Activated naive CD8-positive, alpha-beta T cell treated with anti-CD3 and anti-CD28 coated beads, Interleukin-2, amount 50 U/mL, for 24 hours (primary cell): Measurements from ENCODE around the gene KMT2C.

ENCODE experiments used
- ATAC-seq: fragments of 150-1000 bp; cut with Tn5 transposase; one replicate; pipeline ENCODE4 v1.10.0; 2021
- DNase-seq: peaks from one replicate; pipeline ENCODE4 v3.0.0; 2021
- H3K27ac Mint-ChIP-seq: one replicate; pipeline ENCODE4 v1.8.0; 2021; ENCODE audit warnings: mild to moderate bottlenecking, mixed read lengths
- H3K27me3 Mint-ChIP-seq: one replicate; pipeline ENCODE4 v1.8.0; 2021; ENCODE audit warnings: mixed read lengths
- H3K36me3 Mint-ChIP-seq: one replicate; pipeline ENCODE4 v1.8.0; 2021; ENCODE audit warnings: low read depth, mixed read lengths
- H3K4me1 Mint-ChIP-seq: one replicate; pipeline ENCODE4 v1.8.0; 2021; ENCODE audit warnings: mixed read lengths
- H3K4me3 Mint-ChIP-seq: one replicate; pipeline ENCODE4 v1.8.0; 2021; ENCODE audit warnings: mild to moderate bottlenecking, moderate library complexity, mixed read lengths
- H3K9me3 Mint-ChIP-seq: one replicate; pipeline ENCODE4 v1.8.0; 2021; ENCODE audit warnings: mixed read lengths

KMT2C gene

DNA sequence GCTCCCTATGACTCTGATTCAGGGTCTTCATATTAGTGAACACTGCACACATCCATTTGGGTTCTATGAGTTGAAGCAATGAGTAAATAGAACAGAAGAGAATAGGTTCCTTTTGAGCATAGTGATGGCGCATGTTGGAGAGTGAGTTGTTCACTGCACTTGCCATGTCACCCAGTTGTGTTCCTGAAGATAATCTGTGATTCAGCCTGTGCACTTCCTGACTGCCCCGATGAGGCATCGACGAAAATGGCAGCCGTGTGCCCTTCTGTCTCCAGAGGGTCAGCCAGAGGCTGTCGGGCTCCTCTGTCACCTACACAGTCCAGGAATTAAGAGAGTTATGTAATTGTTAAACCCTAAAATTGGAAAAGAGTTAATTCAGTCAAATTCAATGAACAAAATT, 315.6 kb downstream of the KMT2C start:
- no peak overlapping the region for H3K4me3 Mint-ChIP-seq
- H3K9me3 Mint-ChIP-seq: peaks cover 12% of the 10 kb centered on the region
- DNase-seq (no peak), ATAC-seq (no peak)
- H3K27ac Mint-ChIP-seq: no peak overlapping the region
- H3K4me1 Mint-ChIP-seq: peaks cover 9% of the 10 kb centered on the region
- H3K36me3 Mint-ChIP-seq: peaks cover 60% of the 10 kb centered on the region
- no peaks in the 10 kb centered on the region for H3K27me3 Mint-ChIP-seq

DNA sequence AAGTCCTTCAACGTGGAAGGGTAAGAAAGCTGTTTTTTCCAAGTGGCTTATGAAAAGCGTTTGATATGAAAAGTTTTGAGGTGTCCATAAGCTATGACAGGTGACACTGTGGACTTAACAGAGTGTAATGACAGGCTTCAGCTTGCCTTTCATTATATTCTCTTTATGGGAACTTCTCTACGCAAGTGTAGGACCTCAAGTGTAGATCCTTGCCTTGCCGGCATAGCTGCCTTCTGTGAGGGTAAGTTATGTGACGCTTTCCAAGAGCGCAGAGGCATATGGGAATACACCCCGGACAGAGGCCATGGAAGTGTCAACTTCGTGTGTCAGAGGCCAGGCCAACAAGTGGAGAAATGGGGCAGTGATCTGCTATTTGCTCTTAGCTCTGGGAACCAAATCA, 318.4 kb downstream of the KMT2C start:
- H3K36me3 Mint-ChIP-seq: peaks cover 46% of the 10 kb centered on the region
- no peak overlapping the region for H3K27ac Mint-ChIP-seq
- no peaks in the 10 kb centered on the region for H3K27me3 Mint-ChIP-seq
- ATAC-seq (no peak), DNase-seq (no peak)
- H3K9me3 Mint-ChIP-seq: no peaks in the 10 kb centered on the region
- peaks cover 5% of the 10 kb centered on the region for H3K4me1 Mint-ChIP-seq
- H3K4me3 Mint-ChIP-seq: no peak overlapping the region

GRCh38 chr7:152115021-152115718, 320.6 kb downstream of the KMT2C start:
- Mint-ChIP-seq H3K27ac (no peak overlapping the region), H3K4me3 (no peak overlapping the region), H3K4me1 (no peaks in the 10 kb centered on the region), H3K36me3 (peaks cover 34% of the 10 kb centered on the region), H3K9me3 (no peaks in the 10 kb centered on the region), H3K27me3 (no peaks in the 10 kb centered on the region)
- no peak for DNase-seq
- ATAC-seq: no peak

DNA sequence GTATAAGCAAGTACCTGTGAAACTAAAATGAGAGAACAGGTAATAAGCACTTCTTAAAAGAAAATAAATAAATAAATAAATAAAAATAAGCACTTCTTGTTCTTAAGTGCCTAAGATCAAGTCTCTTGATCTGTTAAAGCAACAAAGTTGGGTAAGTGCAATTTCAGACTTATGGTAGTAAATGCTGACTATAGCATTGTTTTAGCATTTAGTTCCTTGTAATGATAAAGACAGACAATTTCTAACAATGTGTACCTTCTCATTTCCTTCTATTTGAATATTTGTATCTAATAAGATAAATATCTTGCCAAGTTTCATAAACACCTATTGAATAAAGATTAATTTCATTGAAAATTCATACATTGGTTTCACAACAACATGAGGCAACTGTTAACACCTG, 323.0 kb downstream of the KMT2C start:
- Mint-ChIP-seq H3K4me1 (no peaks in the 10 kb centered on the region), H3K27me3 (no peaks in the 10 kb centered on the region), H3K9me3 (no peaks in the 10 kb centered on the region), H3K27ac (no peak overlapping the region), H3K4me3 (no peak overlapping the region), H3K36me3 (peaks cover 30% of the 10 kb centered on the region)
- DNase-seq (no peak), ATAC-seq (no peak)

- Mint-ChIP-seq H3K27ac (no peak overlapping the region), H3K27me3 (no peaks in the 10 kb centered on the region), H3K9me3 (no peaks in the 10 kb centered on the region), H3K36me3 (peaks cover 45% of the 10 kb centered on the region), H3K4me3 (no peak overlapping the region), H3K4me1 (peaks cover 4% of the 10 kb centered on the region)
- DNase-seq: no peak
- no peak for ATAC-seq
These were observed 327.4 kb downstream of the KMT2C start for GRCh38 chr7:152108359-152108758.

GRCh38 chr7:152107945-152108344, 327.9 kb downstream of the KMT2C start:
- Mint-ChIP-seq H3K9me3 (no peaks in the 10 kb centered on the region), H3K4me1 (peaks cover 7% of the 10 kb centered on the region), H3K4me3 (no peak overlapping the region), H3K27me3 (no peaks in the 10 kb centered on the region), H3K27ac (no peak overlapping the region), H3K36me3 (peaks cover 41% of the 10 kb centered on the region)
- DNase-seq (no peak), ATAC-seq (no peak)

- DNase-seq: no peak
- Mint-ChIP-seq H3K36me3 (peaks cover 41% of the 10 kb centered on the region), H3K27ac (no peak overlapping the region)
These were observed 328.8 kb downstream of the KMT2C start for GRCh38 chr7:152106990-152107389.

DNA sequence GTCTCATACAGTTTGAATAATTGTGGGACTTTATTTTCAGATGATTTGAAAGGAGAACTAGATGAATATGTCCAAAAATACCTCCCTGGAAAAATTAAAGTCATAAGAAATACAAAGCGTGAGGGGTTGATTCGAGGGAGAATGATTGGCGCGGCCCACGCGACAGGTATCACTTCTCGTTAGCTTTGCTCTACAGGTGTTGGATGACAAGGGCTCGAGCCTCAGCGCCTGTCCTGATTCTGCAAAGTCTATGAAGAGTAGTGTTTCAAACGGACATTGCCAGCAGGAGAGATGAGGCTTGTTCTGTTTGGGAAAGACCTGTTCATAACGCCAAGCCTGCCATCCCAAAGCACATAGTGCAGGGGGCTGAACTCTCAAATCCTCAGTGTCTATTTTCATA, 330.6 kb downstream of the KMT2C start:
- Mint-ChIP-seq H3K4me1 (peaks cover 7% of the 10 kb centered on the region), H3K4me3 (no peak overlapping the region), H3K27ac (no peak overlapping the region), H3K9me3 (no peaks in the 10 kb centered on the region), H3K36me3 (peaks cover 35% of the 10 kb centered on the region), H3K27me3 (no peaks in the 10 kb centered on the region)
- ATAC-seq: no peak
- no peak for DNase-seq

More at GRCh38 chr7:152106990-152107389, 328.8 kb downstream of the KMT2C start:
- peaks cover 7% of the 10 kb centered on the region for H3K4me1 Mint-ChIP-seq
- ATAC-seq: no peak
- H3K4me3 Mint-ChIP-seq: no peak overlapping the region
- no peaks in the 10 kb centered on the region for H3K9me3 Mint-ChIP-seq
- H3K27me3 Mint-ChIP-seq: no peaks in the 10 kb centered on the region

DNA sequence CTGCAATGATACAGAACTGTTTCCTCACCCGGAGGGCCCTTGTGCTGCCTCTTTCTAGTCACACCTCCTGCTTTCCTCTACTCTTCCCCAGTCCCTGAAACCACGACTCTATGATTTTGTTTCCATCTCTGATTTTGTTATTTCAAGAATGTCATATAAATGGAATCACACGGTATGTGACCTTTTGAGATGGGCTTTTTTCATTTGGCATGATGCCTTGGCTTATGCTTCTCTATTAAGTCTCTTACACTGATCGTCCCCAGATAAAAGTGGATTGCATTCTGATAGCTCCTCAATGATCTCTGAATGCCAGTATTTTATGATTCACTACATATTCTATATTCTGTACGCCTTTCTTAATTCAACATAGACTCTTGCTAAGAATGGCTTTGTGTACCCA, 332.1 kb downstream of the KMT2C start:
- H3K27me3 Mint-ChIP-seq: no peaks in the 10 kb centered on the region
- no peak for ATAC-seq
- H3K36me3 Mint-ChIP-seq: peaks cover 27% of the 10 kb centered on the region
- no peak overlapping the region for H3K4me3 Mint-ChIP-seq
- H3K9me3 Mint-ChIP-seq: no peaks in the 10 kb centered on the region
- no peak overlapping the region for H3K27ac Mint-ChIP-seq
- DNase-seq: no peak
- H3K4me1 Mint-ChIP-seq: peaks cover 7% of the 10 kb centered on the region

DNA sequence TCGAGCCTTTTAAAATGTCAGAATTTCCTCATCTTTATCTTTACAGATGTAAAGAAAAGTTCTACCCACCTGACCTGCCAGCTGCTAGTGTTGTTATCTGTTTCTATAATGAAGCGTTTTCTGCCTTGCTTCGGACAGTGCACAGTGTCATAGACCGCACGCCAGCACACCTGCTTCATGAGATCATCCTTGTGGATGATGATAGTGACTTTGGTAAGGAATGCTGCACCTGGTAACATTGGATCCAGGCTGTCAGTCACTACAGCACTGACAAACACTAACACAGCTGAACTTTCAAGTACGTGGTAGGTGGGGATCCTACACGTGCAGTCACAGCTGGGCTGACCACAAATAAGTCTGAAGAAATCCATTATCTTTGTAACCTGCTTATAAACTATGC, 332.7 kb downstream of the KMT2C start:
- no peak overlapping the region for H3K4me3 Mint-ChIP-seq
- ATAC-seq: no peak
- H3K27me3 Mint-ChIP-seq: no peaks in the 10 kb centered on the region
- no peak overlapping the region for H3K27ac Mint-ChIP-seq
- H3K9me3 Mint-ChIP-seq: no peaks in the 10 kb centered on the region
- H3K4me1 Mint-ChIP-seq: peaks cover 7% of the 10 kb centered on the region
- no peak for DNase-seq
- peaks cover 26% of the 10 kb centered on the region for H3K36me3 Mint-ChIP-seq

GRCh38 chr7:152097330-152097729, 338.5 kb downstream of the KMT2C start:
- DNase-seq (no peak), ATAC-seq (no peak)
- Mint-ChIP-seq H3K36me3 (peaks cover 12% of the 10 kb centered on the region), H3K27me3 (no peaks in the 10 kb centered on the region), H3K4me3 (no peak overlapping the region), H3K9me3 (no peaks in the 10 kb centered on the region), H3K4me1 (no peaks in the 10 kb centered on the region), H3K27ac (no peak overlapping the region)

- ATAC-seq (no peak), DNase-seq (no peak)
- Mint-ChIP-seq H3K4me1 (no peaks in the 10 kb centered on the region), H3K4me3 (no peak overlapping the region), H3K9me3 (no peaks in the 10 kb centered on the region), H3K27ac (no peak overlapping the region), H3K36me3 (peaks cover 12% of the 10 kb centered on the region), H3K27me3 (no peaks in the 10 kb centered on the region)
These were observed 340.0 kb downstream of the KMT2C start for GRCh38 chr7:152095771-152096170.

DNA sequence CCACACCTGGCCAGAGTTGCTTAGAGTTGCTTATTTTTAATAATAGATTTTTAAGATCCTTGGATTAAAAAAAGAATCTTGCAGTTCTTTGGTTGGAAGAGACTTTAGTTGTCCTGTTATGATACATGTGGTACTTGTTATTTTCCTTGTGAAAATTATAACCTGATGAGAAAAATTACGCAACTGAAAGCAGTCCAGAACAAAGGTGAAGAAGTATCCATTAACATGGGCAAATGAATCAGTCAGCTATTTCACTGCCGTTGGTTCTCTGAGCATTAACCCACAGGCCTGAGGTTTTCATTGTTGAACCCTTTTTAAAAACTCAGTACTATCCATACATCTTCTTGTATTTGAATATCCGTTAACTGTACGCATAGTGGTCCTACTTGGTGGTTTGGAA, 342.1 kb downstream of the KMT2C start:
- DNase-seq (no peak), ATAC-seq (no peak)
- Mint-ChIP-seq H3K27me3 (no peaks in the 10 kb centered on the region), H3K27ac (no peak overlapping the region), H3K36me3 (peaks cover 22% of the 10 kb centered on the region), H3K4me3 (no peak overlapping the region), H3K4me1 (no peaks in the 10 kb centered on the region), H3K9me3 (peaks cover 2% of the 10 kb centered on the region)

DNA sequence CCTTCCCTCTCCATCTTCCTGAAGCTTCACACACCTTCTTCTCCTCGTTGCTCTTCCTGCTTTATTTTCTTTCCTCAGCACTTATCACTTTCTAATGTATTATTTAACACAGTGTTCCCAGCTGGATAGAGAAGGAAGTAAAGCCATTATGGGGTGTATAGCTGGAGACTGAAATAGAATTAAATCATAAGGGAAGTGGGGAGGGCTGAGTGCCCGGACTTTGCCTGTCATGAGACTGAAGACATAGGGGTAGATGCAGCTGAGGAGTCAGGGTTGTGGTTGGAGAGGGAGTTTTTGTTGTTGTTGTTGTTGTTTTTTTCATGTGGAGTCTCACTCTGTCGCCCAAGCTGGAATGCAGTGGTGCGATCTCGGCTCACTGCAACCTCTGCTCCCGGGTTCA, 345.1 kb downstream of the KMT2C start:
- Mint-ChIP-seq H3K27me3 (no peaks in the 10 kb centered on the region), H3K4me1 (no peaks in the 10 kb centered on the region), H3K36me3 (peaks cover 34% of the 10 kb centered on the region), H3K27ac (no peak overlapping the region), H3K9me3 (peaks cover 19% of the 10 kb centered on the region), H3K4me3 (no peak overlapping the region)
- no peak for ATAC-seq
- no peak for DNase-seq

DNA sequence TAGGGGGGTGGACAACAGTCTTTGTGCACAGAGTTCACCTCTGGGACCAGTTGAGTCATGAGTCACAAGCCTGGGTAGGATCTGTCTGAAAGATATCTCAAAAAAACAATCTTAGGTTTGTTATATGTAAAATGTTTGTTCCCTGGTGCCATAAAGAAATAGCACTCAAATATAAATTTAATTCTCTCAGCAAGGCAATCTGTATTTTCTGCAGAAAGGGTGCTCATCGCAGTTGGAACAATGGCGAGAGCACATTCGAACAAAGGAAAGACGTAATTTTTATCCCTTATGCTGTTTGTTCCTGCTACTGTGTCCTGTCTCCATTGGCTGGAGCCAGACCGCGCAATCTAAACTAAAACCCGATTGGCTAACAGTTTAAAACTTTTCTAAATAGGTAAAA, 346.6 kb downstream of the KMT2C start:
- H3K27ac Mint-ChIP-seq: no peak overlapping the region
- no peak for ATAC-seq
- H3K27me3 Mint-ChIP-seq: no peaks in the 10 kb centered on the region
- no peaks in the 10 kb centered on the region for H3K4me1 Mint-ChIP-seq
- peaks cover 36% of the 10 kb centered on the region for H3K36me3 Mint-ChIP-seq
- DNase-seq: no peak
- peaks cover 19% of the 10 kb centered on the region for H3K9me3 Mint-ChIP-seq
- no peak overlapping the region for H3K4me3 Mint-ChIP-seq

GRCh38 chr7:152086513-152086912, 349.3 kb downstream of the KMT2C start:
- Mint-ChIP-seq H3K27ac (no peak overlapping the region), H3K4me1 (no peaks in the 10 kb centered on the region), H3K4me3 (no peak overlapping the region), H3K36me3 (peaks cover 38% of the 10 kb centered on the region), H3K9me3 (peaks cover 19% of the 10 kb centered on the region), H3K27me3 (no peaks in the 10 kb centered on the region)
- DNase-seq (no peak), ATAC-seq (no peak)
